Bronchial smooth muscle cell (primary cell): ENCODE results near the gene G6PC3. TPM values are rescaled to one million over a fixed set of nuclear protein-coding genes. Genes with fewer than 3 reads are reported as not detected.

Experiments used
- total RNA-seq: library from RNA; depleted of rRNA; stranded (reverse); fragments of >200 nt; gene quantifications from 2 replicates; pipeline ENCODE4 v1.2.1, GENCODE V29; 2014

The G6PC3 gene
- total RNA-seq = 17.7 and 29.9 TPM in 2 replicates

GRCh38 chr17:44070455-44071197 lies at the start of gene G6PC3:
Gene G6PC3 (plus strand): TSS chr17:44070735. CDS start chr17:44070966, 231 bp downstream.

GRCh38 chr17:44066204-44066930 lies 4.2 kb upstream of the G6PC3 start, which contains the start of gene LSM12:
Gene LSM12 (minus strand): TSS chr17:44066671. CDS start chr17:44066587, 84 bp downstream.

GRCh38 chr17:44123356-44124117 lies 53.0 kb downstream of the G6PC3 start, which contains the start of gene HDAC5:
Gene HDAC5 (minus strand): TSS chr17:44123641. CDS start chr17:44117515, 6,126 bp downstream.

Other genes starting within 250 kb of the G6PC3 start
- gene MPP3, start 237.6 kb upstream of the G6PC3 start, total RNA-seq = 6.3 and 8.5 TPM in 2 replicates
- gene CD300LG, start 223.6 kb upstream of the G6PC3 start, total RNA-seq = not detected in 2 replicates
- gene MPP2, start 163.2 kb upstream of the G6PC3 start, total RNA-seq = 3.6 and 5.8 TPM in 2 replicates
- gene PPY, start 128.3 kb upstream of the G6PC3 start, total RNA-seq = not detected in 2 replicates
- gene PYY, start 116.8 kb upstream of the G6PC3 start, total RNA-seq = 0.16 TPM in 1 of 2 replicates, not detected in the other
- gene NAGS, start 66.1 kb upstream of the G6PC3 start, total RNA-seq = 2.2 and 3.5 TPM in 2 replicates
- 113 and 138 TPM in 2 replicates for gene TMEM101, start 55.8 kb upstream of the G6PC3 start, total RNA-seq
- gene LSM12, start 4.1 kb upstream of the G6PC3 start, total RNA-seq = 13.7 and 17.0 TPM in 2 replicates
- gene HDAC5, start 52.9 kb downstream of the G6PC3 start, total RNA-seq = 44.6 and 69.4 TPM in 2 replicates
- 0.43 and 0.63 TPM in 2 replicates for gene HROB, start 71.2 kb downstream of the G6PC3 start, total RNA-seq
- 0.16 TPM in 1 of 2 replicates, not detected in the other for gene ASB16, start 100.0 kb downstream of the G6PC3 start, total RNA-seq
- 24.9 and 31.0 TPM in 2 replicates for gene TMUB2, start 116.2 kb downstream of the G6PC3 start, total RNA-seq
- gene ATXN7L3, start 129.1 kb downstream of the G6PC3 start, total RNA-seq = 23.3 and 23.5 TPM in 2 replicates
- 46.3 and 63.4 TPM in 2 replicates for gene UBTF, start 148.9 kb downstream of the G6PC3 start, total RNA-seq
- not detected in 2 replicates for gene SLC4A1, start 197.4 kb downstream of the G6PC3 start, total RNA-seq
- 0.17 and 0.32 TPM in 2 replicates for gene RUNDC3A, start 237.9 kb downstream of the G6PC3 start, total RNA-seq